Vagina (tissue), 2 donors: ENCODE results near the gene FCN2. TPM values are rescaled to one million over a fixed set of nuclear protein-coding genes. Genes with fewer than 3 reads are reported as not detected.

Source experiments
- DNase-seq, 2 donors: peaks; one replicate each; pipeline ENCODE4 v3.0.0-alpha.2; 2017; ENCODE audit errors: extremely low spot score in 2 of 2
- H3K27ac ChIP-seq: fragments of 200-600 bp; sonication (generic); one replicate; pipeline ENCODE4 v1.5.1; 2019
- H3K27me3 ChIP-seq: fragments of 200-600 bp; sonication (generic); one replicate; pipeline ENCODE4 v1.5.1; 2019
- H3K36me3 ChIP-seq, 2 donors: fragments of 200-600 bp; sonication (generic); one replicate each; pipeline ENCODE4 v1.5.1; 2017 to 2019
- H3K4me1 ChIP-seq: fragments of 200-600 bp; sonication (generic); one replicate; pipeline ENCODE4 v1.5.1; 2019
- H3K4me3 ChIP-seq, 2 donors: fragments of 200-600 bp; sonication (generic); 1 replicate in 1 of 2; 2 replicates in 1 of 2; pipeline ENCODE4 v1.5.1; 2016 to 2019
- H3K9me3 ChIP-seq: fragments of 200-600 bp; sonication (generic); one replicate; pipeline ENCODE4 v1.5.1; 2019
- POLR2A ChIP-seq, 2 donors: fragments of 450-650 bp; IDR thresholded peaks; one replicate each; pipeline ENCODE4 v1.6.1; 2017; ENCODE audit warnings: antibody characterized with exemption in 2 of 2, mild to moderate bottlenecking in 2 of 2, moderate library complexity in 2 of 2
- POLR2AphosphoS5 ChIP-seq, 2 donors: sonication (generic); formaldehyde crosslinking; IDR thresholded peaks; one replicate each; pipeline ENCODE4 v1.9.0; 2017; ENCODE audit warnings: antibody characterized with exemption in 2 of 2, mild to moderate bottlenecking in 2 of 2, low read depth in 1 of 2; ENCODE audit not compliant: insufficient read depth in 1 of 2
- intact Hi-C: fragments of 100-400 bp; cut with DNase I; formaldehyde crosslinking; loops from one replicate; pipeline ENCODE4 v1.15.1; 2023
- total RNA-seq: library from RNA; depleted of rRNA; stranded (reverse); fragments of >200 nt; gene quantifications from one replicate; pipeline ENCODE4 v1.2.3, GENCODE V29; 2016
- TF ChIP-seq, protein P1 (sequence below), 3 experiments: fragments of 450-650 bp in 2 of 3; fragments of 200-600 bp in 1 of 3; sonication (generic) in 1 of 3; IDR thresholded peaks; one replicate each; pipeline ENCODE4 v1.5.1; 2017 to 2019; ENCODE audit warnings: antibody characterized with exemption in 3 of 3, mild to moderate bottlenecking in 2 of 3, moderate library complexity in 2 of 3

FCN2 gene
- total RNA-seq, 1 donor from 2014 or later, result not detected

DNA sequence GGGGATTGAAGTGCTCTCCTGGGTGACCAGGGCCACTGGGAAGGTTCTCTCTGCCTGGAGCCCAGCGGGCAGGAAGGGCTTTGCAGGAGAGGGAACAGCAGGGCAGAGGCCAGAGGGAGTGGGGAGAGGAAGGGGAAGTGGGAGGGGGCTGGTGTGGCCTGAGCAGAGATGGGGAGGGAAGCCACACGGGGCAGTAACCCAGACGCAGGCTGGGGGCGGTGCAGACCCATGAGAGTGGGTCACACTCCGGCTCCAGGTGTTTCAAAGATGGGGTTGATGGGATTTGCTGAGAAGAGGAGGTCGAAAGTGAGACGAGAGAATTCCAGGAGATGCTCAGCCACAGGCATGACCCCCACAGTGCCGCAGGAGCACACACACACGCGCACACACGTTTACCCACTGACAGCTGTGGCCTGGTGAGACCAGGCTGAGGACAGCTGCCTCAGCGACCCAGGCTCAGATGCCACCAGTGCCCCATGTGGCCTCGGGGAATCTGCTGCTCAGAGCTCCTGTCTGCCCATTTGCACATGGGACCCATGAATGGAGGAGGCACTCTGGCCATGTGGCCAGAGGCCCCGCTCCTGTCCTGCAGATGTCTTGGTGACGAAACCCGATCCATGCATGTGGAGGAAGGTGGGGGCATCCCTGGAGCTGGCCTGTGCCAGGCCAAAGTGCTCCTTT is 32.7 kb upstream of the FCN2 start:
- no peaks in the 10 kb centered on the region for H3K27me3 ChIP-seq
- H3K4me1 ChIP-seq, result no peaks in the 10 kb centered on the region
- peaks cover 0 to 12% of the 10 kb centered on the region in 2 donors for H3K36me3 ChIP-seq
- TF ChIP-seq, protein P1, sequence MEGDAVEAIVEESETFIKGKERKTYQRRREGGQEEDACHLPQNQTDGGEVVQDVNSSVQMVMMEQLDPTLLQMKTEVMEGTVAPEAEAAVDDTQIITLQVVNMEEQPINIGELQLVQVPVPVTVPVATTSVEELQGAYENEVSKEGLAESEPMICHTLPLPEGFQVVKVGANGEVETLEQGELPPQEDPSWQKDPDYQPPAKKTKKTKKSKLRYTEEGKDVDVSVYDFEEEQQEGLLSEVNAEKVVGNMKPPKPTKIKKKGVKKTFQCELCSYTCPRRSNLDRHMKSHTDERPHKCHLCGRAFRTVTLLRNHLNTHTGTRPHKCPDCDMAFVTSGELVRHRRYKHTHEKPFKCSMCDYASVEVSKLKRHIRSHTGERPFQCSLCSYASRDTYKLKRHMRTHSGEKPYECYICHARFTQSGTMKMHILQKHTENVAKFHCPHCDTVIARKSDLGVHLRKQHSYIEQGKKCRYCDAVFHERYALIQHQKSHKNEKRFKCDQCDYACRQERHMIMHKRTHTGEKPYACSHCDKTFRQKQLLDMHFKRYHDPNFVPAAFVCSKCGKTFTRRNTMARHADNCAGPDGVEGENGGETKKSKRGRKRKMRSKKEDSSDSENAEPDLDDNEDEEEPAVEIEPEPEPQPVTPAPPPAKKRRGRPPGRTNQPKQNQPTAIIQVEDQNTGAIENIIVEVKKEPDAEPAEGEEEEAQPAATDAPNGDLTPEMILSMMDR (IDR thresholded peaks at IDR 0.05), result no peak
- TF ChIP-seq POLR2A (IDR thresholded peaks at IDR 0.05), result no peak
- no peak for DNase-seq
- no peak overlapping the region for H3K27ac ChIP-seq
- intact Hi-C loops, result no loop called here
- H3K9me3 ChIP-seq, result no peaks in the 10 kb centered on the region
- H3K4me3 ChIP-seq, result no peak overlapping the region

DNA sequence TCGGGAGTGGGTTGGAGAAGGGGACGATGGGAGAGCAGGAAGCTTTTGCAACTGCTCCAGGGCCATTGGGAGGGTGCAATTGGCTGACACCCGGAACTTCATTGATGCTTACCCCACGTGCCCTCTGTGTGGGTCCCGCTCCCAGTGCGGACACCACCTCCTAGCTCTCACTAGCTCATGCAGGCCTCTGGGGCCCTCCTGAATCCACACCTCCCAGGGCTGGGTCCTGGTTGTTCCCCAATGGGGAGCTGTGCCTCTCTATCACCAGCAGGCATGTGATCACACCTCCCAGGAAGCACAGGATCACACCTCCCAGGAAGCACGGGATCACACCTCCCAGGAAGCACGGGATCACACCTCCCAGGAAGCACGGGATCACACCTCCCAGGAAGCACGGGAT is 32.1 kb upstream of the FCN2 start:
- TF ChIP-seq POLR2AphosphoS5 (IDR thresholded peaks at IDR 0.05; ENCODE audit: insufficient read depth in 1 of 2, low read depth in 1 of 2) (no peak), POLR2A (IDR thresholded peaks at IDR 0.05) (no peak)
- TF ChIP-seq, protein P1 (IDR thresholded peaks at IDR 0.05), result no peak

DNA sequence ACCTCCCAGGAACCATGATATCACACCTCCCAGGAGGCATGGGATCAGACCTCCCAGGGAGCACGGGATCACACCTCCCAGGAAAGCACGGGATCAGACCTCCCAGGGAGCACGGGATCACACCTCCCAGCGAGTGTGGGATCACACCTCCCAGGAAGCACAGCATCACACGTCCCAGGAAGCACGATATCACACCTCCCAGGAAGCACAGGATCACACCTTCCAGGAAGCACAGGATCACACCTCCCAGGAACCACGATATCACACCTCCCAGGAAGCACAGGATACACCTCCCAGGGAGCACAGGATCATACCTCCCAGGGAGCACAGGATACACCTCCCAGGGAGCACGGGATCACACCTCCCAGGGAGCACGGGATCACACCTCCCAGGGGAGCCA is 30.0 kb upstream of the FCN2 start:
- no peak overlapping the region for H3K27ac ChIP-seq
- no peaks in the 10 kb centered on the region for H3K9me3 ChIP-seq
- no peak overlapping the region for H3K4me3 ChIP-seq
- H3K36me3 ChIP-seq, result no peaks in the 10 kb centered on the region
- TF ChIP-seq, protein P1 (IDR thresholded peaks at IDR 0.05), result no peak
- TF ChIP-seq POLR2A (IDR thresholded peaks at IDR 0.05) (no peak), POLR2AphosphoS5 (IDR thresholded peaks at IDR 0.05; ENCODE audit: insufficient read depth in 1 of 2, low read depth in 1 of 2) (no peak)
- no peaks in the 10 kb centered on the region for H3K4me1 ChIP-seq
- intact Hi-C loops, result no loop called here
- DNase-seq, result no peak
- H3K27me3 ChIP-seq, result no peaks in the 10 kb centered on the region

More for the DNA sequence above, 32.1 kb upstream of the FCN2 start:
- Histone ChIP-seq H3K4me3 (no peak overlapping the region), H3K4me1 (no peaks in the 10 kb centered on the region), H3K36me3 (peaks cover 0 to 7% of the 10 kb centered on the region in 2 donors), H3K9me3 (no peaks in the 10 kb centered on the region), H3K27ac (no peak overlapping the region), H3K27me3 (no peaks in the 10 kb centered on the region)
- intact Hi-C loops, result no loop called here
- no peak for DNase-seq

DNA sequence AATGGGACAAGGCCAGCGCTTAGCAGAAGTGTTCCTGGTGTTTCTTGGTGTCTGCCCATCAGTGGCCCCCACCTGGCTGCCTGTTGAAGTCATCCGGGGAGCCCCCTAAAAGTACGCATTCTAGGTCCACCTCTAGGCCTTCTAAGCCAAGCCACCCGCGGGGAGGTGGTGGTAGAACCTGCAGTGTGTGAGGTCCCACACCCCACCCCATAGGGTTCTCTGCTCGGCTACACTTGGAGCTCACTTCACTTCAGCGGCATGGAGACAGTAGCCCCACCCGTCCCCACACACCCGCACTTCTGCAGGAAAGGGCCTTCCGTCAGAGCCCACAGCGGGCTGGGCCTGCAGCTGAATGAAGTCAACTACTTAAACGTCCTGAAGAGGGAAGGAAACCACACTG is 29.6 kb upstream of the FCN2 start:
- H3K4me1 ChIP-seq, result no peaks in the 10 kb centered on the region
- H3K36me3 ChIP-seq, result no peaks in the 10 kb centered on the region
- H3K27ac ChIP-seq, result no peak overlapping the region
- intact Hi-C loops, result no loop called here
- DNase-seq, result no peak
- no peak overlapping the region for H3K4me3 ChIP-seq
- H3K9me3 ChIP-seq, result no peaks in the 10 kb centered on the region
- H3K27me3 ChIP-seq, result no peaks in the 10 kb centered on the region
- TF ChIP-seq, protein P1 (IDR thresholded peaks at IDR 0.05), result no peak
- TF ChIP-seq POLR2A (IDR thresholded peaks at IDR 0.05) (no peak), POLR2AphosphoS5 (IDR thresholded peaks at IDR 0.05; ENCODE audit: insufficient read depth in 1 of 2, low read depth in 1 of 2) (no peak)

DNA sequence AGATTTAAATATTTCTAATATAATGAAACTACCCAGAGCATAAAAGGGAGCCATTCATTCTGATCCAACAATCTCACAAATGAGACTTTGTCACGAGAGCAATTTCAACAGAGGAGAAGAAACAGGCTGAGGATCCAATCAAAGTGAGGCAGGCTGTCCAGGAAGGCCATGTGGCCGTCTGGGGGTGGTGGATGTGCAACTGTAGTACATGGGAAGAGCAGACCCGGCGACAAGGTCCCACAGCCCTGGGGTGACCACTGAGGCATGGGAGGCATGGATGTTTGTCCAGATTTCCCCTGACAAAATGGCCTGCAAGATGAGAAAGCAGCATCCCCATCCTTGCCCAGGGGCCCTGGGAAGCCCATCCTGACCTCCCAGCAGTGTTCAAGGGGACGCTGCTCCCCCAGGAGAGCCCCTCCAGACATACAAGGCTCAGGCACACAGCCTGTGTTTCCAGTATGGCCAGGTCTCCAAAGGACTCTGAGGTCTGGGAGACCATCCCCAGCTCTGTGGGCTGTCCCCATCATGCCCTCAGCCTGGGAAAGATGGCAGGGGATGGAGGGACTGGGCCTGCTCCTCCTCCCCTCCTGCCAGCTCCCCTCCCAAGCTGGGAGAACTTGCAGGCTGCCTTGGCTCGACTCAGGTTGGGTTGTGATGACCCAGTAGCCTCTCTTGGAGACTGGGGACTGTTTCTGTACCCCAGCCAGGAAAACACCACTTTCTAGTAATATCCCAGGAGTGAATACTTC is 27.5 kb upstream of the FCN2 start:
- H3K9me3 ChIP-seq, result no peaks in the 10 kb centered on the region
- H3K27ac ChIP-seq, result no peak overlapping the region
- intact Hi-C loops, result no loop called here
- H3K27me3 ChIP-seq, result no peaks in the 10 kb centered on the region
- no peaks in the 10 kb centered on the region for H3K4me1 ChIP-seq
- no peak for TF ChIP-seq POLR2AphosphoS5 (IDR thresholded peaks at IDR 0.05; ENCODE audit: insufficient read depth in 1 of 2, low read depth in 1 of 2)
- no peak for TF ChIP-seq POLR2A (IDR thresholded peaks at IDR 0.05)
- TF ChIP-seq, protein P1 (IDR thresholded peaks at IDR 0.05), result no peak
- H3K4me3 ChIP-seq, result no peak overlapping the region
- no peak for DNase-seq
- no peaks in the 10 kb centered on the region for H3K36me3 ChIP-seq
